Cardiac muscle cell (in vitro differentiated cells and primary cell): Measurements from ENCODE around the gene JAM2. TPM values are rescaled to one million over a fixed set of nuclear protein-coding genes. Genes with fewer than 3 reads are reported as not detected.
"Not testable (repeated sequence)": the region's sequence is repeated elsewhere in the genome, so short reads cannot be mapped to it uniquely, and the experiment has no call there.

Experiments used
- DNase-seq, 2 donors: peaks; one replicate each; pipeline versions ENCODE4 v3.0.0 to v3.0.0-alpha.2; 2010 to 2017; ENCODE audit warnings: low read depth in 1 of 2, low spot score in 1 of 2
- H3K27ac ChIP-seq: fragments of 200-600 bp; sonication (generic); 2 replicates; pipeline ENCODE4 v1.5.1; 2016
- H3K27me3 ChIP-seq: fragments of 200-600 bp; sonication (generic); 2 replicates; pipeline ENCODE4 v1.6.0; 2016; ENCODE audit warnings: control low read depth
- H3K36me3 ChIP-seq: fragments of 200-600 bp; sonication (generic); 2 replicates; pipeline ENCODE4 v1.5.1; 2016; ENCODE audit warnings: control low read depth
- H3K4me1 ChIP-seq: fragments of 200-600 bp; sonication (generic); 2 replicates; pipeline ENCODE4 v1.8.1; 2017; ENCODE audit warnings: low read depth, mild to moderate bottlenecking, mixed run types
- H3K4me3 ChIP-seq: fragments of 200-600 bp; sonication (generic); 2 replicates; pipeline ENCODE4 v1.5.1; 2016; ENCODE audit warnings: mild to moderate bottlenecking
- H3K9me3 ChIP-seq: fragments of 200-600 bp; sonication (generic); 2 replicates; pipeline ENCODE4 v1.5.1; 2017; ENCODE audit warnings: low read depth, mild to moderate bottlenecking, control low read depth
- polyA plus RNA-seq: library from polyadenylated mRNA; unstranded; fragments of >200 nt; fragmentation: Nextera tagmentation; extraction: Ambion mirVana; gene quantifications from 2 replicates; pipeline ENCODE4 v1.2.1, GENCODE V29; 2016
- total RNA-seq: library from RNA; depleted of rRNA; stranded (reverse); fragments of >200 nt; gene quantifications from 2 replicates; pipeline ENCODE4 v1.2.3, GENCODE V29; 2016
- TF ChIP-seq, protein P1 (sequence below): IDR thresholded peaks from 2 replicates; pipeline ENCODE4 v1.5.1; 2012; ENCODE audit warnings: low read depth, mild to moderate bottlenecking, low read length

JAM2 gene
- total and polyA plus RNA-seq, 2 experiments from 2014 or later: 0.63 to 3.1 TPM

DNA sequence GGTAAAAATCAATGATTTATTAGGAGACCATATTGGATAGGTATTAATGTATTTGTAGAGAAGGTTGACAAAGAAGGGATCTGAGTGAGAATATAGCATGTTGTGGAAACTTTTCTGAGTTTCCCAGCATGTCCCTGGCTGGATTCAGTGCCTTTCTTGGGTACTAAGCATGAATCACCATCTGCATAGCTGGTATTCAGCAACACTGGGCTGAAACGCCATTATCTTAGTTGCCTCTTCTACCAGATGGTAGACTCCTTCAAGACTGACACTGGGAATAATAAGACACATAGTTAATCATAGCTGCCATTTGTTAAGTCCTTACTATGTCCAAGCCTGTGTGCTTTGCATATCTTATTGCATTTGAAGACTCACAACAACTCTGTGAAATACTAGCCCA lies 50.2 kb downstream of the JAM2 start:
- TF ChIP-seq, protein P1, sequence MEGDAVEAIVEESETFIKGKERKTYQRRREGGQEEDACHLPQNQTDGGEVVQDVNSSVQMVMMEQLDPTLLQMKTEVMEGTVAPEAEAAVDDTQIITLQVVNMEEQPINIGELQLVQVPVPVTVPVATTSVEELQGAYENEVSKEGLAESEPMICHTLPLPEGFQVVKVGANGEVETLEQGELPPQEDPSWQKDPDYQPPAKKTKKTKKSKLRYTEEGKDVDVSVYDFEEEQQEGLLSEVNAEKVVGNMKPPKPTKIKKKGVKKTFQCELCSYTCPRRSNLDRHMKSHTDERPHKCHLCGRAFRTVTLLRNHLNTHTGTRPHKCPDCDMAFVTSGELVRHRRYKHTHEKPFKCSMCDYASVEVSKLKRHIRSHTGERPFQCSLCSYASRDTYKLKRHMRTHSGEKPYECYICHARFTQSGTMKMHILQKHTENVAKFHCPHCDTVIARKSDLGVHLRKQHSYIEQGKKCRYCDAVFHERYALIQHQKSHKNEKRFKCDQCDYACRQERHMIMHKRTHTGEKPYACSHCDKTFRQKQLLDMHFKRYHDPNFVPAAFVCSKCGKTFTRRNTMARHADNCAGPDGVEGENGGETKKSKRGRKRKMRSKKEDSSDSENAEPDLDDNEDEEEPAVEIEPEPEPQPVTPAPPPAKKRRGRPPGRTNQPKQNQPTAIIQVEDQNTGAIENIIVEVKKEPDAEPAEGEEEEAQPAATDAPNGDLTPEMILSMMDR: no peak
- Histone ChIP-seq H3K4me1 (no peaks in the 10 kb centered on the region), H3K4me3 (no peak overlapping the region), H3K27me3 (no peaks in the 10 kb centered on the region), H3K9me3 (no peaks in the 10 kb centered on the region), H3K36me3 (no peaks in the 10 kb centered on the region), H3K27ac (no peak overlapping the region)
- DNase-seq: no peak

DNA sequence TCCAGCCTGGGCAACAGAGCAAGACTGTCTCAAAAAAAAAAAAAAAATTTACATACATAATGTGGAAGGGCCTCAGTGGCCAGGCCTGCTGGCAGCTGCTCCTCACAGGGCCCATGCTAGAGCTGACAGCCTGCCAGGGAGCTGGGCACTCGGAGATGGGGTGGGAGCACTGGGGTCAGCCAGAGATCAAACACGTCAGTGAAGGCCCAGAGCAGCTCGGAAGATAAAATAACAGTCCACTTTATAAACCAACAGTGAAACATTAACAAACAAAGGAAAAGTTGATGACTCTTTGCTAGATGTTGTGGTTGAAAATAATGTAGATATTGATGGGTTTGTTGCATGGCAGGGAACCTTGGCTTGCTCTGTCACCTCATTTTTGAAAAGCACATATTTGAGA lies 52.9 kb downstream of the JAM2 start:
- H3K36me3 ChIP-seq: no peaks in the 10 kb centered on the region
- no peaks in the 10 kb centered on the region for H3K27me3 ChIP-seq
- no peaks in the 10 kb centered on the region for H3K4me1 ChIP-seq
- TF ChIP-seq, protein P1: no peak
- no peaks in the 10 kb centered on the region for H3K9me3 ChIP-seq
- DNase-seq: no peak
- H3K4me3 ChIP-seq: no peak overlapping the region
- no peak overlapping the region for H3K27ac ChIP-seq

DNA sequence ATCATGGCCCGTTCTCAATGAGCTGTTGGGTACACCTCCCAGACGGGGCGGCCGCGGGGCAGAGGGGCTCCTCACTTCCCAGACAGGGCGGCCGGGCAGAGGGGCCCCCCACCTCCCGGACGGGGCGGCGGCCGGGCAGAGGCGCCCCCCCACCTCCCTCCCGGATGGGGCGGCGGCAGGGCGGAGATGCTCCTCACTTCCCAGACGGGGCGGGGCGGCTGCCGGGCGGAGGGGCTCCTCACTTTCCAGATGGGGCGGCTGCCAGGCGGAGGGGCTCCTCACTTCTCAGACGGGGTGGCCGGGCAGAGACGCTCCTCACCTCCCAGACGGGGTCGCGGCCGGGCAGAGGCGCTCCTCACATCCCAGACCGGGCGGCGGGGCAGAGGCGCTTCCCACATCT lies 56.4 kb downstream of the JAM2 start:
- not testable (repeated sequence) for H3K4me3 ChIP-seq, H3K27ac ChIP-seq, H3K36me3 ChIP-seq

DNA sequence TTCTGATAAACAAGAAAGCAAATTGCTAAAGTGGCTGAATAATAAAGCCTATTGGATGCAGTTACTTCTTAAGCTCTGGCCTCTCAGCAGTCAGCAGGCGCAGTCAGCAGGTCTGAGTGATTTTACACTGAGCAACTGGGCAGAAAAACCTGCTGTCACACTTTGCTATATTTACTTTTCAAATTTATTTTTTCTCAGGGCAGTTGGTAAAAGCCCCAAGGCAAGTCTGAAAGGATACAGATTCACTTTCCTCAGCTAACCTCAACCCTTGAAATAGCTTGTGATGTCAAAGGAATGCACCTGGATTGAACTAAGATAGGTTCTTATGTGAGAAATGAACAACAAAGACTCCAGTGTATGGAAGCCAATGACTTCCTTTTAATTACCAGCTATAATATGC lies 61.7 kb downstream of the JAM2 start:
- Histone ChIP-seq H3K4me3 (no peak overlapping the region), H3K27ac (peak overlapping the region; percentile 15), H3K27me3 (no peaks in the 10 kb centered on the region), H3K36me3 (no peaks in the 10 kb centered on the region), H3K9me3 (no peaks in the 10 kb centered on the region), H3K4me1 (no peaks in the 10 kb centered on the region)
- no peak for DNase-seq
- TF ChIP-seq, protein P1: no peak

More for the DNA sequence above, 56.4 kb downstream of the JAM2 start:
- not testable (repeated sequence) for H3K4me1 ChIP-seq, H3K9me3 ChIP-seq, DNase-seq, H3K27me3 ChIP-seq

DNA sequence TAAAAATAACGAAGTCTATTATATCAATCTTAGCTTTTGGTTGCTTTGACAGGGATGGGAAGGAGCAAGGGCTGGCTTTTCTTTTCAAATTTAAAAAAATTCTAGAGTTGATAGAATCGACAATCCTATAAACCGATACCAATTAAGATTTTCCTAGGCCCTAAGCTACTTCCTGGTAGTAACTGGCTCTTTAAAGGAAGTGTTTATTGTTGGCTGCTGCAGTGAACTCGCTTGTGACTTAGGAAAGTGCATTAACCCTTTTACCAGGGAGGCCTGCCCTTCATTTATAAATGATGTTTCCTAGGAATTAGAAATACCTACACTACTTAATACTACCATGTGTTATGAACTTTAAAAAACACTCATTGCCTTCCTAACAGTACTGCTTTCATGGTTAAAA lies 62.5 kb downstream of the JAM2 start:
- H3K27me3 ChIP-seq: no peaks in the 10 kb centered on the region
- no peak overlapping the region for H3K4me3 ChIP-seq
- H3K4me1 ChIP-seq: no peaks in the 10 kb centered on the region
- no peaks in the 10 kb centered on the region for H3K36me3 ChIP-seq
- no peak overlapping the region for H3K27ac ChIP-seq
- TF ChIP-seq, protein P1: no peak
- H3K9me3 ChIP-seq: no peaks in the 10 kb centered on the region
- no peak for DNase-seq

DNA sequence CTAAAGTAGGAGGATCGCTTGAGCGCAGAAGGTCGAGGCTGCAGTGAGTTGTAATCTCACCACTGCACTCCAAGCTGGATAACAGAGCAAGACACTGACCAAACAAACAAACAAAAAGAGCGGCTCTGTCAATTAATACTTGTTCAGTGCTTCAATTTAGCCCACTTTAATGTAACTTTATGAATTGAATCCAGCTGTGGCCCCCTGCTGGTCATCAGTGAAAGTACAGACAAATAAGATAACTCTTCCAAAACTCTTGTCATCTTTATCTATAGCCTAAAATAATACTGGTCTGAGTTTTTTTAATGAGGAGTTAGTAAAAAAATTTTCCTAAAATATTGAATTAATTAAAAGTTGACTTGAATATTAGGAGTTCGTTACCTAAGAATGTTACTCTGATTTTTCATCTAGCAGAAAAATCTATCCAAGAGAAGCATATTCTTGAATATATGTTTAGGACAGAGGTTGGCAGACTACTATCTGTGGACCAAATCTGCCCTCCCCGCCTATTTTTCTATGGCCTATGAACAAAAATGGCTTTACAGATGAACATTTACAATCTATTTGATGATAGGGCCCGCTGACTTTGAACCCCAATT lies 69.5 kb downstream of the JAM2 start:
- Histone ChIP-seq H3K36me3 (no peaks in the 10 kb centered on the region), H3K4me1 (no peaks in the 10 kb centered on the region), H3K4me3 (no peak overlapping the region), H3K9me3 (no peaks in the 10 kb centered on the region), H3K27me3 (no peaks in the 10 kb centered on the region), H3K27ac (no peak overlapping the region)
- peak; percentile 41 to 69 for DNase-seq
- TF ChIP-seq, protein P1: peak; percentile 78
